ENCODE data around the gene TTC19. TPM values are rescaled to one million over a fixed set of nuclear protein-coding genes. Genes with fewer than 3 reads are reported as not detected.
A peak's percentile ranks its signal among the peaks of the same experiment; 100 is the strongest.
"Not testable (repeated sequence)": the region's sequence is repeated elsewhere in the genome, so short reads cannot be mapped to it uniquely, and the experiment has no call there.

TTC19 gene
- total RNA-seq, 1 experiment from 2014 or later: 19.8 TPM

DNA sequence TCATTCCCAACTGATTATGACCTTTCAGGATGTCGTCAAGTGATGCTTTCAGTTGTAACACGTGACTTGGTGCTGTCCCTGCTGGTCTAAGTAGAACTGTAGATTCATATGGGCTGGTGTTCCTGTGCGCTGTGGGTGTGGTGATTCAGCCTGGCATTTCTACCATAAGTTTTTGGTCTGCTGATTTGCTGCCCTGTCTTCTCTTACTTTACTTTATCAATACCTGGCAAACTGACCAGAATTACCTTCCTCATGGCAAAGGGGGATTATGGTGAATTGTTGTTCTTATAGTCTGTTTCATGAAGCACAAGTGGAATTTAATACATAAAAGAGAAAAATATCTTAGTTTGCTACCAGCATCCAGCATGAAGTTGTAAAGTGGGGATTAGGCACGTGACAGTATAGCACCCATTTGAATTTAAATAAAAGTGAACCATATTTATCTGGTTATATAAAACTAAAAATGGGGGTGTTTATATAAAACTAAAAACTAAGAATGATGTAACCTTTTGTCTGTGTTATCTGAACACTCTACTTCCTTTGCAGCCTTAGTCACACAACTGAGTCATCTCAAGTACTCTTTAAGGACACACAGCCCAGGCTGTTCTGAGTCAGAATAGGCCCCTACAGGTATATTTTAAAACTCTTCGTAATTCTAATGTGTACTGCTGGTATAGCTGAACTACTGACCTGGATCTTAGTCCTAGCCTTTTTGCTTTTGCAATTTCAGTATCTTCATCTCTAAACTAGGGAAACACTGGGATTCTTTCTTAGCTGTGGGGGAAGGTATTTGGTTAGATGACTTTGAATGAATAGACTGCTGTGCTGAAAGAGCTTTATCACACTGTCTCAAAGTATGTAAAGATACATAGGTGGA, 28.3 kb downstream of the TTC19 start:
- DNase-seq (ENCODE audit: low read depth): peak; percentile 89

DNA sequence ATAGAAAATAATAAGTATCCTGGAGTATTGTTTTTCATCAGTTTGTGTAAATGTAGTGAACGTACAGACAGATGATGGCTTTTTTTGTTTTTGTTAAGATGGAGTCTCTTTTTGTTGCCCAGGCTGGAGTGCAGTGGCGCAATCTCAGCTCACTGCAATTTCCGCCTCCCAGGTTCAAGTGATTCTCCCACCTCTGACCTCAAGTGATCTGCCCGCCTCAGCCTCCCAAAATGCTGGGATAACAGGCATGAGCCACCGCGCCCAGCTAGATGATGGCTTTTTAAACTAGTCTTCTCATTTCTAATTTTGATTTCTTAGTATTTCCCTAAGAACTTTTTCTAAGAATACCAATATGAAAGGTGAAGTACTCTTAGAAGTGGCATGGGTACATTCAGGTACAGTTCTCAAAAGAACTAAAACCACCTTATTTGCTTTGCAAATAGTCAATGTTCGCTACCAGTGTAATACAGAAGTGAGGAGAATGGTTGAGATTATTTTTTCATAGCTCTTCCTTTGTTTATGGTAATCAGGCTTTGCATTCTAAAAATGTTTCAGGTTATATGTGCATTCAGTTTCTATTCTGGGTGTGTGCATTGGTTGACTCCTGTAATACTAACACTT, 34.2 kb downstream of the TTC19 start:
- DNase-seq (ENCODE audit: low read depth): no peak

DNA sequence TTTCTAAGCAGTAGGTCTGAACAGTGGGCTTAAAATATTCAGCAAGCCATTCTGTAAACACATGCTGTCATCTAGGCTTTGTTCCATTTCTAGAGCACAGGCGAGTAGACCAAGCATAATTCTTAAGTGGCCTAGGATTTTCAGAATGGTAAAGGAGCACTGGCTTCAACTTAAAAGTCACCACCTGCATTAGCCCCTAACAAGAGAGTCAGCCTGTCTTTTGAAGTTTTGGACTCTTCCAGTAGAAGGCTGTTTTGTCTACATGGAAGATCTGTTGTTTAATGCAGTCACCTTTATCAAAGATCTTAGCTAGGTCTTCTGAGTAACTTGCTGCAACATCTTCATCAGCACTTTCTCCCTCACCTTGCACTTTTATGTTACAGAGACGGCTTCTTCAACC, 36.6 kb downstream of the TTC19 start:
- no peak for DNase-seq (ENCODE audit: low read depth)

DNA sequence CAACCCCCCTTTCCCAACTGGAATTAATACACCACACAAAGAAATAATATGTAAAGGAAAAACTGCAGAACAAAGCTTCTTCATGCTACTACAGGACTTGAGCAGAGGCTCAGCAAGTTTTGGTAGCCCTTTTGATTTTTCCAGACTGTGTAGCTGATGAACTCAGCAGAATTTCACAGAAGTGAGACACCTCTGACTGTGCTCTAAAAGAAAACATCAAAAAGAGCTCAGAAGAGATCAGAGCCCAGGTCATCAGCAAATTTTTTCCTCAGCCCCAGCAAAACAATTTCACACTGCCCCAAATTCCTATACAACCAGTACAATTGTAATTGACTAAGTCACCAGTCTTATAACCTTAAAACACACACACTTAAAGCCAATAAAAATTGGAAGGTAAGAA, 38.0 kb downstream of the TTC19 start:
- DNase-seq (ENCODE audit: low read depth): no peak

DNA sequence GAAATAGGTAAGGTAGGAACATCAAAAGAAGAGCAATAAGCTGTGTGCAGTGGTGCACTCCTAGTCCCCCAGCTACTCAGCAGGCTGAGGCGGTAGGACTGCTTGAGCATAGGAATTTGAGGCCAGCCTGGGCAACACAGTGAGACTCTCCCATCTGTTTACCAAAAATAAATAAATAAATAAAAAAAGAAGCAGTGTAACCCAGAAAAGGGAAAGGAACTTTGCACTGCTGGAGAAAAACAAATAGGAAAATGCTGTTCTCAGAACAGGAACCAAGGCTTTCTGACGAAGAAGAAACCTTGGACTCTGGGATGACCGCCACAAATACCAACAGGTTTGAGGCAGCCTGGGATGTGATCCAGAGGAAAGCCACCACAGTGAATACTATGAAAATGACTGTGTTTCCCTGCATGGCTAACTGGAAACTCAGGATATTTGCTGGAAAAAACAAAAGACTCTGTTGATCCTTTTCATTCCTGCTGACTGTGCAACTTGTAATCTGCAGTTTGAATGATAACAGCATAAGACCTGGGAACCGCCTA, 41.2 kb downstream of the TTC19 start:
- peak; percentile 2 for DNase-seq (ENCODE audit: low read depth)

DNA sequence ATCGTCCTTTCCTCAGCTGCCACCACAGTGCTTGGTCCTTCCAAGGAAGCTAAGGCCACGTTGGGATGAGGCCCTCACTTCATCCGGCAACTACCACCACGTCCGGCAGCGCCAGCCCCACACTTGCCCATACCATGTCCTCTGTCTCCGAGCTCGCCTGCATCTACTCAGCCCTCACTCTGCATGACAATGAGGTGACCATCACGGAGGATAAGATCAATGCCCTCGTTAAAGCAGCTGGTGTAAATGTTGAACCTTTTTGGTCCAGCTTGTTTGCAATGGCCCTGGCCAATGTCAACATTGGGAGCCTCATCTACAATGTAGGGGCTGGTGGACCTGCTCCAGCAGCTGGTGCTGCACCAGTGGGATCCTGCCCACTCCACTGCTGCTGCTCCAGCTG, 44.9 kb downstream of the TTC19 start:
- DNase-seq (ENCODE audit: low read depth): no peak

DNA sequence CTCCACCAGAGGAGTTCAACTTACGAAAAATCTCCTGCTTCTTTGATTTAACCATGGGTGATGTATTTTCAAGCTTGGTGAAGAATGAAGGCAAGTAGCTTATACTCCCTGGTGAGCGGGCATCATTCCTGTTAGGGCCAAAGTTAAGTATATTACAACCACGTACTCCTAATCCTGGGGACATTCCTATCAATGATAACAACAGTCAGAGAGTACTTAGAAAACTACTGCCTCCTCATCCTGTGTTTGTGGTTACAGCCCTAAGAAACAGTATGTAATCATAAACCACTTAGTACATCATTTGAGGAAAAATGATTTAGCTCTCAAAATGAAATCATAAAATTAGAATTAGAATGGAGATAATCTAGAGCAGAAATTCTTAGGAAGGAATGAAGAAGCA, 47.3 kb downstream of the TTC19 start:
- DNase-seq (ENCODE audit: low read depth): no peak

DNA sequence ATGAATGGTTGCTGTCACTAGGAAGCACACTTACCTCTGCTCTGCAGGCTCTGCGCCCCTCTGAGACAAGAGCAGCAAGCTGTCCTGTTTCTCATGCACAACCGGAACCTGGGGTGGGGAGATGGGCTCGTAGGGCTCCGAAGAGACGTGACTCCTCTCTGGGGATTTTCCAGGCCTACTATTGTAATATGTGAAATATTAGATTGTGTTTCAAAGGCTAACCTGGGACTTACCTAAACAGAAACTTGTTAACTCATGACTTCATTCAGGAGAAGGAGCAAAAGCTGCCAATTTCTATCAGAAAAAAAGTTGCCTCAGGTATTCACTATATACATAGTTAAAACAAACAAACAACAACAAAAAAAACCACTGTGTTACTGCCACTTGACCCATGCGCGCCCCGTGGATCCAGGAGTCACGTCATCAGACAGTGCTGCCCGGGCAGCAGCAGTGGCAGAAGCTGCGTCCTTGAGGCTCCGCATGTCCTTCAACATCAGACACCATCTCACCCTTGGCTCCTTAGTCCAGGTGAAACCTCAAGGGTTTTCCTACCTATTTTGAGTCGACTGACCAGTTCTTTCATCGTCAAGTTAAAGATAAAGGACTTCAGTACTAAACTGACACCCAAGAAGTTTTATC, 49.3 kb downstream of the TTC19 start:
- DNase-seq (ENCODE audit: low read depth): no peak

DNA sequence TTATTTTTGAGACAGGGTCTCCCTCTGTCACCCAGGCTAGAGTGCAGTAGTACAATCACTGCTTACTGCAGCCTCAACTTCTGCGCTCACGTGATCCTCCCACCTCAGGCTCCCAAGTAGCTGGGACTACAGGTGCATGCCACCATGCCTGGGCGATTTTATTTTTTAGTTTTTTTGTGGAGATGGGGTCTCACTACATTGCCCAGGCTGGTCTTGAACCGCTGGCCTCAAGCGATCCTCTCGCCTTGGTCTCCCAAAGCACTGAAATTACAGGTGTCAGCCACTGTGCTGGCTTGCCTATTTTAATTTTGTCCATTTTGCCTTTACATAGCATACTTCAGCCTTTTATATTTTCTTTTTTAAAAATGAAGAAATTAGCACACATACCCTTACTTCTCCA, 51.2 kb downstream of the TTC19 start:
- no peak for DNase-seq (ENCODE audit: low read depth)

DNA sequence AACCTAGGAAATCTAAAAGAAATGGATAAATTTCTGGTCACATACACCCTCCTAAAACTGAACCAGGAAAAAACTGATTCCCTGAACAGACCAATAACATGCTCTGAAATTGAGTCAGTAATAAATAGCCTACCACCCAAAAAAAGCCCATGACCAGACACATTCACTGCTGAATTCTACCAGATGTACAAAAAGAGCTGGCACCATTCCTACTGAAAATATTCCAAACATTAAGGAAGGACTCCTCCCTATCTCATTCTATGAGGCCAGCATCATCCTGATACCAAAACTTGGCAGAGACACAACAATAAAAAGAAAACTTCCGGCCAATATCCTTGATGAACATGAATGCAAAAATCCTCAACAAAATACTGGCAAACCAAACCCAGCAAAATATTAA, 52.9 kb downstream of the TTC19 start:
- peak; percentile 7 for DNase-seq (ENCODE audit: low read depth)

DNA sequence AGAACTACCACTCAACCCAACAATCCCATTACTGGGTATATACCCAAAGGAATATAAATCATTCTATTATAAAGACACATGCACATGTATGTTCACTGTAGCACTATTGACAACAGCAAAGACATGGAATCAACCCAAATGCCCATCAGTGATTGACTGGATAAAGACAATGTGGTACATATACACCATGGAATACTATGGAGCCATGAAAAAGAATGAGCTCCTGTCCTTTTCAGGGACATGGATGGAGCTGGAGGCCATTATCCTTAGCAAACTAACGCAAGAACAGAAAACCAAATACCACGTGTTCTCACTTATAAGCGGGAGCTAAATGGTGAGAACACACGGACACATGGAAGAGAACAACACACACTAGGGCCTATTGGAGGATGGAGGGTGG, 55.5 kb downstream of the TTC19 start:
- not testable (repeated sequence) for DNase-seq (ENCODE audit: low read depth)

DNA sequence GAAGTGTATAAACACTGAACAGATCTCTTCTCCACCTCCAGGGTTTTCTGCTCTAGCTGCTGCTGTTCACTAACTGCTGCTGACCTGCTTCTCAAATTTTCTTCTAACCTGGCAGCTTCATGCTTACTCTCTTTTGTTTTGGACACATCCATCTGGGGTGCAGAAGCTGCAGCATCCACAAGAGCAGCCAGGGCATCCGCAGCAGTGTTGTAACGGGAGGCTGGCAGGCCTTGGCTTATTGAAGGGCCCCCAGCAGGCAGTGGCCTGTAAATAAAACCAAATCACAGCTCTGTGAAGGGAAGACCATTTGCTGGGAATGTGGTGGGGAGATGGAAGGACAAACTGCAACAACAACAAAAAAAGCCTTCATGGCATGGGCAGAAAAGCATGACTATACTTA, 62.0 kb downstream of the TTC19 start:
- DNase-seq (ENCODE audit: low read depth): no peak

DNA sequence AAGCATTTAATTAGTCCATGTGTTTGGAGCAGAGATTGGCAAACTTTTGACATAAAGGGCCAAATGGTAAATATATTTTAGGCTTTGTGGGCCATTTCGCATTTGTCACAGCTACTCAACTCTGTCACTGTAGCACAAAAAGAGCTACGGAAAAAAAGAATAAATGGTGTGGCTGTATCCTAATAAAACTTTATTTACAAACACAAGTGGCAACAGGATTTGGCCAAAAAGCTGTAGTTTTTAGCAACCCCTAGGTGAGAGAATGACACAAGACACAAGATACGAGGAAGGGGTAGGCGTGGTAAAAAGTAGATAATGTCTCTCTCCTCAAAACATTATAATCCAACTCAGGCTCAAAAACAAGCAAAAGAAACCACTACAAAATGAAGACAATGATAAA, 66.5 kb downstream of the TTC19 start:
- no peak for DNase-seq (ENCODE audit: low read depth)

DNA sequence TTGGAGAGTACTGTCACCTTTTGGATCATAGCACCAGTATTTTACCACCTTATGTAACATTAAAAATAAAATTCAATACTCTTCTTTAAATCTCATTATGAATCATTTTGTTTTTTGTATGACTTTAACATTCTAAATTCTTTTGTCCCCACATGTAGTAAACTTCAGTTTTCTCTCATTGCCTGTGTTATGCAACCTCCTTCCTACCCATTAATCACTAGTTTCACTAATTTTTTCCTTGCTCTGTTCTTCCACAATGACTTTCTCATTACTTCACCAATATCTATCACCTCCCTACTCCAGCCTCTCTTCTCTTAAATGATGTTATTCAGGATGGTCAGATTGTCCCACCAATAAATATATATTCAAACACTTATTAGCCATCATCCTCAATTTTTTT, 68.7 kb downstream of the TTC19 start:
- no peak for DNase-seq (ENCODE audit: low read depth)

DNA sequence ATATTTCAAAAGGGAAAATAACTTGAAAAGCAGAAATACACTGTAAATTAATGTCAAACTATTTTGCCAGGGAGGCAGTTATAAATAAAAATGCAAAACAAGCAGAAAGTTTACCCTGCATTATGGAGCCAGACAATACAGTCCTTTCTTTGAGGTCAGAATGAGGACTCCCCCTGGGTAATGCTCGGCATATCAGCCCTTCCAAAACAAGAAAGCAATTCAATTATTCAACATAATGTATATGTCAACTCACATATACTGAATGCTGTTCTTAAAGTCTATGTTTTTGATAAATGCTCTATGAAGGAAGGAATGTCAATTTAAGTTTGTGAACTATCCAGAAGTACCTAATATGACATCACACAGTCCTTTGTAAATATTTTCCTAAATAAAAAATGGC, 72.4 kb downstream of the TTC19 start:
- DNase-seq (ENCODE audit: low read depth): no peak

DNA sequence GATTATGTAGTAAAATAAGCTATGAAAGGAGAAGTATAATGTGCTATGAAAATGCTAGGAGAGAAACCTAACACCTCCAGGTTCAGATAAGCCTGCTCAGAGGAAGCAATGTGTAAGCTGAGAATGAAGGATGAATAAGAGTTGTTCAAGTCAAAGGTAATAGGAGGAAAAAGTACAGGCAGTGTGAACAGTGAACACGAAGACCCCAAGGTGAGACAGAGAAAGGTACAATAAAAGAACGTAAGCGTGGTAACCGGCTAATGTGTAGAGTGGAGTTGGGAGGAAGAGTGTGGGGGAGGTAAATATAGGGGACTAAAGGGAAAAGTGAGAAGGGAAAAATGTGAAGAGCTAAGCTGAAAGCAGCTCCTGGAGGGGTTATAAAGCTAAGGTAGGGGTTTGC, 74.2 kb downstream of the TTC19 start:
- DNase-seq (ENCODE audit: low read depth): no peak

DNA sequence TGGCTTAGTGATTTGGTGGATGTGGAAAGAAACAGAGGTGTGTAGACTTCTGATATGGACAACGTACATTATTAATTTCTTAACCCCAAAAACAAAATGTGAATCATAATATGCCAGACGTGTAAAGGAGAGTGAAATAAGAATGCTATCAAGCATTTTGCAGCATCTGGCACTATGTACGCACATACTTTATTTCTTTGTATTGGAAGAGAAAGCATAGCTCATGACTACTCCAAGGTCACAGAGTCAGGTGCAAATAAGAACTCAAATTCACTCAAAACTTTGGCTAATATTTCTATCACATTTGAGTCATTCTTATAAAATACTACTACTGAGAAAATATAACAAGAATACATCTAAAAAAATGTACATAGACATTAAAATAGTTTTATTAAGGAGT, 74.8 kb downstream of the TTC19 start:
- DNase-seq (ENCODE audit: low read depth): no peak

DNA sequence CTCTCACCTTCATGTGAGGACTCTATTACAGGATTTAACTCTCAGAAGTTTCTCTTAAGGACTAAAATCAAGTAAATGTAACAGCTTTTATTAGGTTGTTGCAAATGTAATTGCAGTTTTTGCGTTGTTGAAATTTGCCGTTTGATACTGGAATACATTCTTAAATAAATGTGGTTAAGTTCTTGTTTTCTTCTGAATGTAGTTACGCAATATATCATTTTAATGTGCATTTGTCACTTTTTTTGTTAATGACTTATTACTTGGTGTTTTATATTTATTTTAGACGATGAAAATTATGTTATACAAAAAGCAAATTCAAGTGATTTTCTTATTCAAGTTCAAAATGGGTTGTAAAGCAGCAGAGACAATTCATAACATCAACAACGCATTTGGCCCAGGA, 76.3 kb downstream of the TTC19 start:
- no peak for DNase-seq (ENCODE audit: low read depth)

All from RPMI7951 (cell line).